ENCODE data around the gene RAD51B.

- TF ChIP-seq YY2 (tag by site-specific recombination; IDR thresholded peaks at IDR 0.05) (no peak), CTCF (tag by site-specific recombination; IDR thresholded peaks at IDR 0.05) (no peak), KLF16 (tag by site-specific recombination; IDR thresholded peaks at IDR 0.05) (no peak), ZNF274 (IDR thresholded peaks at IDR 0.05; ENCODE audit: low read length) (no peak), ZNF274 (tag by site-specific recombination; IDR thresholded peaks at IDR 0.05; ENCODE audit: borderline replicate concordance) (no peak)
Measured at GRCh38 chr14:68644101-68644500, 824.5 kb downstream of the RAD51B start.

Data from HEK293 (cell line).